Esophagus mucosa (tissue), 1 donor: Measurements from ENCODE around the gene OR2T34. TPM values are rescaled to one million over a fixed set of nuclear protein-coding genes. Genes with fewer than 3 reads are reported as not detected.
"Not testable (repeated sequence)": the region's sequence is repeated elsewhere in the genome, so short reads cannot be mapped to it uniquely, and the experiment has no call there.

Source experiments
- ATAC-seq: fragments of 200-7000 bp; cut with Tn5 transposase; one replicate; pipeline ENCODE4 v1.9.1; 2020
- total RNA-seq: library from RNA; stranded (reverse); gene quantifications from one replicate; pipeline ENCODE4 v1.2.4, GENCODE V29; 2023
- donor health status: DM: yes; HTN: yes; CAD: no.

Gene OR2T34
- total RNA-seq, 1 donor from 2014 or later, result not detected

DNA sequence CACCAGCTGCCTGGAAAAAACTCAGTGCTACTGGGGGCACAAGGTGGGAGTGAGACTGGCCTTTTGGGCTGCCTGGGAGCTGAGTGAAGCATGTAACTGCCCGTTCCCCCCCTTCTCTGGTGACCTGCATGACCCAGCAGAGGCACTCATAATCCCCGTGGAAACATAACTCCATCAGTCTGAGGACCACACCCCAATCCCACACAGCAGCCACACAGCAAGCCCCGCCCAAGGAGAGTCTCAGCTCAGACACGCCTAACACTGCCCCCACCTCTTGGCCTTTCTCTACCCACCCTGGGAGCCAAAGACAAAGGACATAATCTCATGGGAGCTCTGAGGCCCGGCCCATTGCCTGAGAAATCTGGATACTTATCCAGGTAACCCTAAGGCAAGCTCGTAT, 23.5 kb downstream of the OR2T34 start:
- ATAC-seq, result not testable (repeated sequence)

DNA sequence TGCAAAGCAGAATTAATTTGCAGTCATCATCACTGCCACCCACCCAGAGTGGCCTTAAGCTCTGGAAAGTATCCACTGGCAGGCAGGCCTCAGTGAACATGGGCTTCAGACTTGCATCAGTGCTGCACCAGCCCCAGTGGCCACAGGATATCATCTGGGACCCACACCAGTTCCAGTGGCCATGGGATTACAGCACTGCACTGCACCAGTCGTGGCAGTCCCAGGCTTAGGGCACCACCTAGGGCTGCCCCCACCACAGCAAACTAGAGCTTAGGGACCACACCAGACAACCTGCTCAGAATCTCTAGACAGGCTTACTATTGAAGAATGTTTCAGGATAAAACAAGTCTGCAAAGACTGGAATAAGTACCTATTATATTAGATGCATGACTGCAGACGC, 27.2 kb downstream of the OR2T34 start:
- ATAC-seq, result not testable (repeated sequence)

DNA sequence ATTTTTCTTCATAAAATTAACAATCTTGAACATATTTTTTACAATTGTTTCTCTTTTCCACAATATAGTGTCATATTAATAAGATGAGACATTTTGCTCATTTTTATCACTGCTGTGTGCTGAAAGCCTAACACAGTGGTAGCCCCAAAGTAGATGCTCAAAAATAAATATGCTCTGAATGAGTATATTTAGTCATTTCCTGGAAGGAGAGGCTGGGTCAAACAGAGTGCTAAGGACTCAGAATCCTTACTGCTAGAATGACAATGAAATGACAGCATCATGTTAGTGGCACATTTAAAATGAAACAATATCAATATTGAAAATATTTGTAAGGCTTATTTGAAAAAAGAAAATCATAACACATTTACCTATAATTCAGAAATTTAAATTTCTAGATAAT, 37.1 kb downstream of the OR2T34 start:
- not testable (repeated sequence) for ATAC-seq

Other genes starting within 250 kb of the OR2T34 start
- not detected for gene OR14C36, start 226.0 kb downstream of the OR2T34 start, total RNA-seq
- gene OR2T4, start 213.1 kb downstream of the OR2T34 start, total RNA-seq, result not detected
- not detected for gene OR2T6, start 199.0 kb downstream of the OR2T34 start, total RNA-seq
- gene OR2T1, start 171.7 kb downstream of the OR2T34 start, total RNA-seq, result not detected
- gene OR2T2, start 129.1 kb downstream of the OR2T34 start, total RNA-seq, result not detected
- not detected for gene OR2T3, start 101.4 kb downstream of the OR2T34 start, total RNA-seq
- not detected for gene OR2T5, start 86.2 kb downstream of the OR2T34 start, total RNA-seq
- gene OR2G6, start 66.7 kb downstream of the OR2T34 start, total RNA-seq, result not detected
- not detected for gene OR2T29, start 12.0 kb downstream of the OR2T34 start, total RNA-seq
- not detected for gene OR2T10, start 22.9 kb upstream of the OR2T34 start, total RNA-seq
- gene OR2T11, start 60.3 kb upstream of the OR2T34 start, total RNA-seq, result not detected
- gene OR2T35, start 70.5 kb upstream of the OR2T34 start, total RNA-seq, result not detected
- gene OR2T27, start 80.8 kb upstream of the OR2T34 start, total RNA-seq, result not detected
- gene OR14I1, start 128.0 kb upstream of the OR2T34 start, total RNA-seq, result not detected
- not detected for gene LYPD8, start 181.0 kb upstream of the OR2T34 start, total RNA-seq